Measurements from ENCODE around the gene CLCN1. TPM values are rescaled to one million over a fixed set of nuclear protein-coding genes. Genes with fewer than 3 reads are reported as not detected.

The CLCN1 gene
- total and polyA plus RNA-seq, 2 of the 8 experiments (the other 6 are each of a cell fraction or from before 2014, with no cell fraction given) = 0.36 to 0.41 TPM

DNA sequence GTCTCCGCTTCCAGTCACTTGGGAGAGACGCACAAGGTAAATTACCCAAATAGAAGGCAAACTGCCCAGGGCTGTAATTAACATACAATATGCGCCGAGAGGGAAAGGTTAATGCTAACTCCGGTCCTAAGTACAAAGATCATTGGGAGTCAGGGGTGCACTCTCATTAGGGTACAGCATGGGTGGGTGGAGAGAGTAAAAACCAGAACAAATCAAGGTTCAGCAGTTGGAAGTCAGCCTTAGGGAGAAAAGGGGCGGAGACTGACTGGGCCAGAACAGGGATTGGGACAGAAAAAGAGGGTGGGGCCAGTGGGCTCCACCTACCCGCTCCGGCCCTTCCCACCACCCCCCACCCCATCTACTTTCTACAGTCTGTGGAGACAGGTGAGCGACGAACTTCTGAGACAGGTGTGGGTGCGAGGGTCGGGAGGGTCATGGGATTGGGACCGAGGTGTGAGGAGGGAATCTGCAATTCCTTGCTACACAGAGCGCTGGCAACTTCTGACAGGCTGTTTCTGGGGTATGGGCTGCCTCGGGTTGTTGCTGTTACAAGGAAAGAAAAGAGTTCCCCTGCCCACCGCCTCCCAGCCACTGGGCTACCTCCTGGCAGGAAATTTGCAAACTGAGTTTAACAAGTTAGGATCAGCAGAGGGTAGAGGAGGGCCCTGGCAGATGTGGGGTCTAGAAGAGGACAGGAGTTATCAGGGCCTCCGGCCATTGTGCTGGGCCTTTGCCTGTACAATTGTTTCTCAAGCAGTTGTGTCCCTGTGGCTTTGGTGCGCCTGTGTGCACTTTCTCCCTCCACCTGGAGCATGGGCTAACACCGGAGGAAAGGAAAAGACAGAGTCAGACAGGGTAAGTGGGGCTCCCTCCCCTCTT, 31.1 kb upstream of the CLCN1 start, which contains the start of gene TMEM139 (continued):
- TF ChIP-seq TCF12 (IDR thresholded peaks at IDR 0.05; ENCODE audit: low read depth, low read length) (no peak), SP4 (IDR thresholded peaks at IDR 0.05; ENCODE audit: low read length) (no peak), CBX8 (IDR thresholded peaks at IDR 0.05; ENCODE audit: borderline replicate concordance, low read depth, low read length) (no peak), SIX5 (IDR thresholded peaks at IDR 0.05; ENCODE audit: low read depth, low read length) (no peak), SIN3A (conservative IDR thresholded peaks at IDR 0.05 in 1 of 2, IDR thresholded peaks at IDR 0.05 in 1 of 2; ENCODE audit: low read depth in 1 of 2, low read length in 2 of 2) (0 out of 4 replicates have a peak, but pooled peaks of 1 of the 2 experiments have one; percentile 35), SP2 (IDR thresholded peaks at IDR 0.05; ENCODE audit: low read length) (no peak), TAF1 (IDR thresholded peaks at IDR 0.05; ENCODE audit: low read depth, low read length) (no peak; the same call in 1 of the 2 replicates), GTF2F1 (IDR thresholded peaks at IDR 0.05; ENCODE audit: borderline replicate concordance, low read depth, low read length) (no peak), HDAC6 (IDR thresholded peaks at IDR 0.05; ENCODE audit: low read depth, low read length) (no peak), EP300 (IDR thresholded peaks at IDR 0.05; ENCODE audit: borderline replicate concordance in 1 of 2, low read depth in 2 of 2, low read length in 2 of 2) (no peak), CBX5 (IDR thresholded peaks at IDR 0.05; ENCODE audit: low read depth, low read length) (no peak), TEAD4 (IDR thresholded peaks at IDR 0.05; ENCODE audit: low read depth, low read length) (no peak), SAP30 (IDR thresholded peaks at IDR 0.05; ENCODE audit: insufficient read depth, insufficient replicate concordance, low read length) (no peak), KDM4A (IDR thresholded peaks at IDR 0.05; ENCODE audit: low read depth, low read length, severe bottlenecking) (no peak), SRF (IDR thresholded peaks at IDR 0.05; ENCODE audit: low read depth, low read length) (no peak), RNF2 (IDR thresholded peaks at IDR 0.05; ENCODE audit: borderline replicate concordance, low read depth, low read length, missing control alignments, poor library complexity, severe bottlenecking) (no peak), SUZ12 (IDR thresholded peaks at IDR 0.05; ENCODE audit: low read length) (no peak)
- TF ChIP-seq, protein P1, sequence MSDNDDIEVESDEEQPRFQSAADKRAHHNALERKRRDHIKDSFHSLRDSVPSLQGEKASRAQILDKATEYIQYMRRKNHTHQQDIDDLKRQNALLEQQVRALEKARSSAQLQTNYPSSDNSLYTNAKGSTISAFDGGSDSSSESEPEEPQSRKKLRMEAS (IDR thresholded peaks at IDR 0.05) = peak; percentile 56
- TF ChIP-seq, protein P2, sequence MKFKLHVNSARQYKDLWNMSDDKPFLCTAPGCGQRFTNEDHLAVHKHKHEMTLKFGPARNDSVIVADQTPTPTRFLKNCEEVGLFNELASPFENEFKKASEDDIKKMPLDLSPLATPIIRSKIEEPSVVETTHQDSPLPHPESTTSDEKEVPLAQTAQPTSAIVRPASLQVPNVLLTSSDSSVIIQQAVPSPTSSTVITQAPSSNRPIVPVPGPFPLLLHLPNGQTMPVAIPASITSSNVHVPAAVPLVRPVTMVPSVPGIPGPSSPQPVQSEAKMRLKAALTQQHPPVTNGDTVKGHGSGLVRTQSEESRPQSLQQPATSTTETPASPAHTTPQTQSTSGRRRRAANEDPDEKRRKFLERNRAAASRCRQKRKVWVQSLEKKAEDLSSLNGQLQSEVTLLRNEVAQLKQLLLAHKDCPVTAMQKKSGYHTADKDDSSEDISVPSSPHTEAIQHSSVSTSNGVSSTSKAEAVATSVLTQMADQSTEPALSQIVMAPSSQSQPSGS (IDR thresholded peaks at IDR 0.05; ENCODE audit: low read length) = no peak
